Testis (tissue), 2 donors: ENCODE data around the gene RNMT.

Source experiments
- CTCF ChIP-seq, 3 experiments: fragments of 450-650 bp in 2 of 3; fragments of 200-600 bp in 1 of 3; sonication (generic) in 1 of 3; IDR thresholded peaks; one replicate each; pipeline ENCODE4 v1.5.1; 2016 to 2019; ENCODE audit warnings: antibody characterized with exemption in 3 of 3, mild to moderate bottlenecking in 2 of 3, moderate library complexity in 1 of 3
- POLR2A ChIP-seq: fragments of 450-650 bp; IDR thresholded peaks from one replicate; pipeline ENCODE4 v1.6.1; 2017; ENCODE audit warnings: antibody characterized with exemption, mild to moderate bottlenecking, moderate library complexity

- no peak for TF ChIP-seq POLR2A
- TF ChIP-seq CTCF (IDR thresholded peaks at IDR 0.05): no peak
Measured at GRCh38 chr18:13700153-13700552, 26.3 kb upstream of the RNMT start.
